Renal cortical epithelial cell (primary cell): Measurements from ENCODE around the gene HDAC8. TPM values are rescaled to one million over a fixed set of nuclear protein-coding genes. Genes with fewer than 3 reads are reported as not detected.
A peak's percentile ranks its signal among the peaks of the same experiment; 100 is the strongest.
"Not testable (repeated sequence)": the region's sequence is repeated elsewhere in the genome, so short reads cannot be mapped to it uniquely, and the experiment has no call there.

ENCODE experiments used
- DNase-seq: peaks from one replicate; pipeline ENCODE4 v3.0.0-alpha.2; 2011; ENCODE audit warnings: low read depth
- total RNA-seq: library from RNA; depleted of rRNA; stranded (reverse); fragments of >200 nt; gene quantifications from 2 replicates; pipeline ENCODE4 v1.2.3, GENCODE V29; 2014

Gene HDAC8
- total RNA-seq, 1 donor from 2014 or later = 48.0 TPM

- DNase-seq = no peak
These were observed 245.9 kb downstream of the HDAC8 start for GRCh38 chrX:72326605-72327300.

DNA sequence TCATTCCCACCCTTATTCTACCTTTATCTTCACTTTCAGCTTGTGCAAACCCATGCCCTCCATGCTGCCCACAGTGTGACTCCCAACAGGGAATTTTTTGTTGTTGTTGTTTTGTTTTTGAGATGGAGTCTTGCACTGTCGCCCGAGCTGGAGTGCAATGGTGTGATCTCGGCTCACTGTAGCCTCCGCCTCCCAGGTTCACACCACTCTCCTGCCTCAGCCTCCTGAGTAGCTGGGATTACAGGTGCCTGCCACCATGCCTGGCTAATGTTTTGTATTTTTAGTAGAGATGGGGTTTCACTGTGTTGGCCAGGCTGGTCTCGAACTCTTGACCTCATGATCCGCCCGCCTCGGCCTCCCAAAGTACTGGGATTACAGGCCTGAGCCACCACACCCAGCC lies 253.0 kb downstream of the HDAC8 start:
- not testable (repeated sequence) for DNase-seq

DNA sequence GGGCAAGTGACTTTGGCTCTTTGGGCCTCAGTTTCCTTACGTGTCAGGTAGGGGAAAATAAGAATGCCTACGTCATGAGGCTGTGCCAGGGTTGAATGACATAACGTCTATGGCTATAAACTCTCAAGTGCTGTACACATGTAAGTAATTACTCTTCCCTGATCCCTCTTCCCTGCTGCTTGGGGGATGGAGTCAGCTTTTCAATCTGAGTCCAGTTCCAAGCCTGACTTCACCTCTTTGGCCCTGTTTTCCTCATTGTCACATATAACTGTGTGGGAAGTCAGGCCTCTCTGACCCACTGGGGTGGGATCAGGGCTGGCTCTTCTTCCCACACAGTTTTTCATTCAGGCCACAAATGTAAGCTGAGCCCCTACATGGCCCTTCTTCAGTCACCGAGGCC lies 255.5 kb downstream of the HDAC8 start:
- DNase-seq = no peak

- DNase-seq = no peak
These were observed 256.1 kb downstream of the HDAC8 start for GRCh38 chrX:72316408-72317110.

GRCh38 chrX:72314881-72315280 lies 257.8 kb downstream of the HDAC8 start:
- no peak for DNase-seq

- no peak for DNase-seq
These were observed 258.7 kb downstream of the HDAC8 start for GRCh38 chrX:72313707-72314641.

DNA sequence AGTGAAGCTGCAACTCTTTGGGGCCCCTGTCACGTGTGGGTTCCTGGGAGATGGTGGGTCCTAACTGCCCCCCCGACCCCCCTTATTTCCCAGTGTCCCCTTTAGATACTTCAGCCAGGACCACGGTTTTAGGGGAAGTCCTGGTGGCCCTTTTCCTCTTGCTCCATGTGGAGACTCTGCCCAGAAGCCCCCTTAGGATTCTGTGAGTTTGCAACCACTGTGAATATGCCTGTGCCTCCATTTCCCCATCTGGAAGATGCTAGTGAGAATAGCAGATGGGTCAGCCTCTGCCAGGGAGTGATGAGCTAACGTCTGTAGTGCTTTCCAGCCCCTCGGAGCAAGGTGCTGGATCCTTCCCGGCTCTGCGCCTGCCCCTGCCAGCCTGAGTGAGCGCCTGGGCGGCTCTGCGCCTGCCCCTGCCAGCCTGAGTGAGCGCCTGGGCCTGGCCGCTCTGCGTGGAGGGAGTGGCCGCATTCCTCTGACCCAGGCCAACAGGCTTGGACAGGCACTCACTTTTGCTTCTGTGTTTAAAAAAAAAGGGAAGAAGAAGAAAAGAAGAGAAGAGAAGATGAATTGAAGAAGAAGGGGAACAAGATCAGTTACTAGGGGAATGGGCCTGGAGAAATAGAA lies 260.2 kb downstream of the HDAC8 start:
- DNase-seq = no peak

GRCh38 chrX:72309297-72310071 lies 263.2 kb downstream of the HDAC8 start:
- DNase-seq = no peak

GRCh38 chrX:72308566-72309296 lies 263.9 kb downstream of the HDAC8 start:
- peak; percentile 34 for DNase-seq

- no peak for DNase-seq
These were observed 264.5 kb downstream of the HDAC8 start for GRCh38 chrX:72308209-72308565.

DNA sequence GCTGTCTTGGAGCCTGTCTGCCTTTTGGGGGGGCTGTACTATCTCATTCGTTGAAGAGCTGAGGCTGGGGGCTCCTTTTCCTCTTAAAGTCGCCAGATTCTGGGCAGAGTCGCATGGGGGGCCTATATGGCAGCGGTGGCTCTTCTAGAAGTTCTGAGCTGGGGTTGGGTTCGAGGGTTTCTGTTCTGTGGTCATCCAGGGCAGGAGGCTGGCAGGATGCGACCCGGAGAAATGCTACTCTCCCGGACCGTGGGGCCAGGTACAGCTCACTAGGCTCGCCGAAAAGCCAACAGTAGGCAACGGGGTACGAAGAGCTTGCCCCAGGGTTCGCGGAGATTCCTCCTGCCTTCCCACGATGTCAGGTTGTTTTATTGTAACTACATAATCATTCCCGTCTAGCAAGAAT lies 265.0 kb downstream of the HDAC8 start:
- DNase-seq = no peak

GRCh38 chrX:72306851-72307645 lies 265.6 kb downstream of the HDAC8 start:
- DNase-seq = peak; percentile 50

GRCh38 chrX:72306085-72306801 lies 266.4 kb downstream of the HDAC8 start:
- DNase-seq = no peak

DNA sequence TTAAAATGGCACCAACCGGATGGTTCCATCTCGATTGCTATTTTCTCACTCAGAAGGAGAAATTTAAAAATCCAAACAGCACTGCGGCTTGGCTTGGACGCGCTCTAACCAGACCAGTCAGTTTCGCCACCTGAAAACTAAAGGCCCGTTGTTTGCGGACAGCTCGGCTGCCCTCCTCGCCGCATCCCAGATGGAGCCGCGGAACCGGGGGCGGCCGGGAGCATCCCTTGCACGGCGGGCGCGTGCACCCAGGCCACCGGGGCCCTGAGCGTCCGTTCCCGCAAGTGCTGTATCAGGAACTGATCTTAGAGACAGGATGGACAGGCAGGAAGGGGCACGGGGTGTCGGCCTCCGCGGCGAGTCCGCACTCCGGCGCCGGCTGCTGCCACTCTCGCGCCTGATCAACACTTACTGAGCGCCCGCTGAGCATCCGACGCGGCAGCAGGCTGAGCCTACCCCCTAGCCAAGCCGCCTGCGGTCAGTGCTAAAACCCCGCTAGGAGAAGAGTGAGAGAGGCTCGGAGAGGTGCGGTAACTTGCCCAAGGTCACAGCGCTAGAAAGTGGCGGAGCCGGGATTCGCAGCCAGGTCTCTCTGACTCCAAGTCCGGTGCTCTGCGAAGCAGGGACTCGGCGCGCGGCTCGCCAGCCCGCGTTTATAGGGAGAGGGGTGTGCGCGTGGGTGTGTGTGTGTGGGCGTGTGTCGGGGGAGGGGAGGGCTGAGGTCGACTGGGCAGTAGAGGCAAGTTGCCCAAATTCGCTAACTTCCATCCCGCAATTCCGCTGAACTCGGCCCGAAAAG lies 267.2 kb downstream of the HDAC8 start, which contains the start of gene CITED1:
CITED1 (minus strand) TSS at position 629 of the 799 bp plus-strand sequence. CDS start 3,045 bp downstream, outside the sequence.
- no peak for DNase-seq

GRCh38 chrX:72304877-72305276 lies 267.8 kb downstream of the HDAC8 start:
- DNase-seq = no peak

GRCh38 chrX:72301781-72302180 lies 270.9 kb downstream of the HDAC8 start:
- no peak for DNase-seq

DNA sequence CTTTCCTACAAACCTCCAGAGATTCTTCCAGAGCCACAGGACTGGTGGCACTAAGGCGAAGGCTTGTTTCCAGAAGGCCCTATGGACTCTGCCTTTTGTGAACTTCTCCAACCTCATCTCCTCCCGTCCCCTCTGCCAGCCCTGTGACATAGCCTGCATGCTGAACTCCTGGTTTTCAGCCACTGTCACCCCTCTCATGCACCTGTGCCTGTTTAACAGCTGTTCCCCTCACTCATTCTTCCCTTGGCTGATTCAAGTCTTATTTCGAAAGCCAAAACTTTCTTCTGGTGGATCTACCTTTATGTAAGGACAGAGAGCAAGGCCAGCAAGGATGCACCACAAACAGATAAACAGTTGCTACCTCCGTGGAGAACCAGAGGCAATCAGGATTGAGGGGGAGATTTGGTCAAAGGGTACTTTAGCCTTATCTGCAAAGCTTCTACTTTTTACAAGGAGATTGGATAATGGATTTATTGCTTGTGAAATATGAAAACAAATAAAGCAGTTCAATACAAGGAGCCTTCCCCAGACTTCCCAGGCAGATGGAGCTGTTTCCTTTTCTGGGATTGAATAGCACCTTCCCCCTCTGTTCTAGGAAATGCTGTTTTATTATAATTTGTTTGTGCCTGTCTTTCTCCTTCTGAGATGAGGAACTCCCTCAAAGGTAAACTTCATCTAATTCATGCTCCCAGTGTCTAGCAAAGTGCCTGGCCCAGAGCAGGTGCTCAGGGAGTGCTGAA lies 272.6 kb downstream of the HDAC8 start:
- DNase-seq = no peak
